DMS53 (cell line): ENCODE results near the gene ATOSA.
A peak's percentile ranks its signal among the peaks of the same experiment; 100 is the strongest.

Experiments
- DNase-seq: peaks from one replicate; lab custom pipeline; 2025; lab: John Stamatoyannopoulos, UW

The ATOSA gene

DNA sequence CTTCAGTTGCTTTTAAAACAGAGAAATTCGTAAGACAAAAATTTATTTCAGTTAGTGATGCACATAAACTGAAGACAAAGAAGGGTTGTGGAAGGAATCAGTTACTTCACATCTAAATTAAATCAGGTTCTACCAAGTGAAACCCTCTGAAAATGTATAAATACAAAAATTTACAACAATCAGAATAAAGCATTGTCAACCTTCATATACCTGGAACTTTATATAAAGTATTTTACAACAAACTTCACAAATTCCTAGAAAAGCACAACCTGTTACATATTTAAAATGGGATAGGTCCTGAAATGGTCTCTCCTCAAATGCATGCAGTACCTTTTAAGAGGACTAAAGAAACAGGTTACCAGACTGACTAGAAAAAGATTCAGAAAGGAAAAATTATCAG is 26.9 kb downstream of the ATOSA start:
- DNase-seq = peak; percentile 25

DNA sequence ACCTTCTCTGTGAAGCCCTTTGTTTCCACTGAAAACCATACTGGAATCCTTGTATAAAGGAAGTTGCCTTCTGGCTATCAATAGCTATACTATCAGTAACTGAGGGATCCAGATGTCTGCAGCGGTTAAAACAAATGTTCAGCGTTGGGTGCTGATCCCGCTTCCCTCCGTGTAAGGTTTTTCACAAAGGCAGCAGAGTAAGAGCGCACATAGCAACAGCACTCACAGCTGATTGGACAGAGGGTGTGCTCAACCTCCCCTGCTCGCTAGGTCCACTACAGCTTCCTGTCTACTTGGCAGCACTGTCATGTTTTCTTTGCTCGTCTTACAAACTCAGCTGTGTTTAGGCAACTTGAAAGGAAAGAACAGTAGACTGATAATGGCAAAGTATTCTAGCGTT is 27.3 kb downstream of the ATOSA start:
- peak; percentile 90 for DNase-seq

GRCh38 chr15:52651114-52651513 is 28.1 kb downstream of the ATOSA start:
- no peak for DNase-seq

GRCh38 chr15:52649686-52650085 is 29.5 kb downstream of the ATOSA start:
- DNase-seq = peak; percentile 13

DNA sequence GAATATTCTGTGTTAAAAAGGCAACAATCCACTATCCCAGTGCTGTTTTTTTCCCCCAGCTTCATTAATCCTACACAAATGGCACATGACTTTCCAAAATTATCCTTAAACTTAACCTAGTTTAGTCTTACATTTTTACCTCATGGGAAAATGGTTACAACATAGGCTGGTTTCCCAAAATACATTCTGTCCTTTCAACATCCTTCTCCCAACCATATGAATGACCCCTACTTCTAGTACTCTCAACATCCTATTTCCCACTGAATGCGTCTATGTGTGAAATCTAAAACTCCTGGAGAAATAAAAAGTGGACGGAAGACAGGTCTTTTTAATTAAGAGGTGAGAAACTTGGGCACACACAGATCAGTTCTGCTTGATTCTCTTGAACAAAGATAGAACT is 33.3 kb downstream of the ATOSA start:
- no peak for DNase-seq

DNA sequence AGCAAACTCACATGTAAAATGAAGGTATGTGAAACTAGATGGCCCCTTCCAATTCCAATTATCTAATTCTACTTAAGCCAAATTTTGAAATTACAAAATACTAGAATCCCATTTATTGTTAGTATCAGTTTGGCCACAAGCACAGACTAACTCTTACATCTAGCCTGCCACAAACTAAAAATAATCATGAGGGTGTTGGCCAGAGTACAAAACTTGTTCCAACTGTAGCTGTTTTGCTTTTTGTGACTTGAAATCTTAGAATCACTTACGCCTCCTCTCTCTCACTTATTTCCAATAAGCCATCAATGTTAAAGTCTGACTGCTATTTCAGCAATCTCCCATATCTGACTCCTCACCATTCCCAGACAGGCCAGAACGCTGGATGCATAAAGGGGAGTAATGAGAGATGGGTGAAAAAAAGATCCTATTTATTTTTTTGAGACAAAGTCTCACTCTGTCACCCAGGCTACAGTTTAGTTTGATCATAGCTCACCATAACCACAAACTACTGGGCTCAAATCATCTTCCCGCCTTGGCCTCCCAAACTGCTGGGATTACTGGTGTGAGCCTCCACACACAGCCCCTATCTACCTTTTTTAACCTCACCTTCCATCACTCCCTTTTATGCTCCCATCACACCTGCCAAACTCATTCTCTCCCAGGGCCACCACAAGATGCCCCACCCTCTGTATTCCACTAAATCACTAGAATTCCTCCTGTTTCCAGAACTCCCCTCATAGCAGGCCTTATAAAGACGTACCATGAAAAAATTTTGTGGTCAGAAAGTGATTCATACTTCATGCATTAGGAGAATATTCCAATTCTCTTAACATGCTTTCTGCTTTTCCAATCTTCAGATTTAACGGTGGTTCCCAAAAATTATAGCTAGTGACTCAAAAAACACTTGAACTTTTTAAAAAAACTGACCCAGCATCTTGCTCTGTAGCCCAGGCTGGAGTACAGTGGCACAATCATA is 36.5 kb downstream of the ATOSA start:
- DNase-seq = no peak

GRCh38 chr15:52636459-52636858 is 42.7 kb downstream of the ATOSA start:
- DNase-seq = no peak

- DNase-seq = no peak
Measured at GRCh38 chr15:52635908-52636307, 43.3 kb downstream of the ATOSA start.
